GM04503 (cell line): Measurements from ENCODE around the gene TMEM121.
"Not testable (repeated sequence)": the region's sequence is repeated elsewhere in the genome, so short reads cannot be mapped to it uniquely, and the experiment has no call there.

Source experiments
- DNase-seq: peaks from one replicate; pipeline ENCODE4 v3.0.0-alpha.2; 2012; ENCODE audit warnings: low read depth

The TMEM121 gene

GRCh38 chr14:105547072-105547471 lies 20.7 kb downstream of the TMEM121 start:
- not testable (repeated sequence) for DNase-seq

DNA sequence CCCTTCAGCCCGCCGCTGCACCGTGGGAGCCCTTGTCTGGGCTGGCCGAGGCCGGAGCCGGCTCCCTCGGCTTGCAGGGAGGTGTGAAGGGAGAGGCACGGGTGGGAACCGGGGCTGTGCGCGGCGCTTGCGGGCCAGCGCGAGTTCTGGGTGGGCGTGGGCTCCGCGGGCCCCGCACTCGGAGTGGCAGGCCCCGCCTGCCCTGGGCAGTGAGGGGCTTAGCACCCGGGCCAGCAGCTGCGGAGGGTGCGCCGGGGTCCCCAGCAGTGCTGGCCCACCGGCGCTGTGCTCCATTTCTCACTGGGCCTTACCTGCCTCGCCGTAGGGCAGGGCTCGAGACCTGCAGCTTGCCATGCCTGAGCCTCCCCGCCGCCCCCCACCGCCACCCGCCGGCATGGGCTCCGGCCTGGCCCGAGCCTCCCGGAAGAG lies 21.4 kb downstream of the TMEM121 start:
- no peak for DNase-seq

- no peak for DNase-seq
Observed at GRCh38 chr14:105549481-105549880, 23.1 kb downstream of the TMEM121 start.

- no peak for DNase-seq
Observed at GRCh38 chr14:105554022-105554421, 27.6 kb downstream of the TMEM121 start.

DNA sequence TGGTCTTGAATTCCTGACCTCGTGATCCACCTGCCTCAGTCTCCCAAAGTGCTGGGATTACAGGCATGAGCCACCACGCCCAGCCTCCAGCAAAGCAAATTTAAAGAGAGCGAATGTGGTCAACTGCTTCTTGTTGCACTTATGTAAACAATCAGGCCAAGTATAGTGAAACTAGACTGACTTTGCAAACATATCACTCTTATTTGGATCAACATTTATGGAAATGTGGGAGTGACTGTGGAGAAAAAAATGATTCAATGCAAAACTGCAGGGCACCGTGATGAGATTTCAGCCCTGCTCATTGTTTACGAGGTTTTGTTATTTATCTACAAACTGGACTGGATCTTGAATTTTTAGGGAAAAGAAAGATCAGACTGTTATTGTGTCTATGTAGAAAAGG lies 28.1 kb downstream of the TMEM121 start:
- DNase-seq = no peak

GRCh38 chr14:105557671-105558070 lies 31.3 kb downstream of the TMEM121 start:
- not testable (repeated sequence) for DNase-seq

DNA sequence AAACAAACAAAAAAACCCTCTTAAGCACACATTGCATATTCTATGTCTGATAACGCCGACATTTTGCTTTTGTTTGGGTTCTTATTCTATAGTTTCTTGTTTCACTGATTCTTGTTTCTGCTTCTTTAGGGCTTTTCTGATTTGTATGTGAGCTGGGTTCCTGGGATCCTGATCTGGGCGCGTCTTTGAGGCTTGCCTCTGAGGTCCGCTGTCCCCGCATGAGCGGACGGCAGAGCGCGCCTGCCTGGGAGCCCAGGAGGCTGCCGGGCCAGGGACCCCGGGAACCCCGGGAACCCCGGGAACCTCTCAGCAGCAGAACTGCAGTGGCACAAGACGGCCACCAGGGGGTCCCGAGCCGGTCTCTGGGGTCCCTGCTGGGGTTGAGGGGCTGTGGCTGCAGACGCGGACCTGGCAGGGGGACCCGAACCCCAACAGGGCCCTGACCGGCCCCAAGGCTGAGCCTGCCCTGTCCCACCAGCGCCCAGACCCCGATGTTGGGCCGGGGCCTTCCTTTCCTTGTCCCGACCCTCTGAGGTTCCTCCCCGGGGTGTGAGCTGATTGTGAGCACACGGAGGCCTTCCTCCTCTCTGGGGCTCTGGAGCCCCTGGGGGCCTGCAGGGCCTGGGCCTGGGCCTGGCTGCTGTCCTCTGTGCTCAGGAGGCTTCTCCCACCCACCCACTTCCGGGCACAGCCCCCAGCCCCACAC lies 32.2 kb downstream of the TMEM121 start:
- not testable (repeated sequence) for DNase-seq

- DNase-seq = not testable (repeated sequence)
Observed at GRCh38 chr14:105559384-105560047, 33.1 kb downstream of the TMEM121 start.

- not testable (repeated sequence) for DNase-seq
Observed at GRCh38 chr14:105560048-105560669, 33.8 kb downstream of the TMEM121 start.

DNA sequence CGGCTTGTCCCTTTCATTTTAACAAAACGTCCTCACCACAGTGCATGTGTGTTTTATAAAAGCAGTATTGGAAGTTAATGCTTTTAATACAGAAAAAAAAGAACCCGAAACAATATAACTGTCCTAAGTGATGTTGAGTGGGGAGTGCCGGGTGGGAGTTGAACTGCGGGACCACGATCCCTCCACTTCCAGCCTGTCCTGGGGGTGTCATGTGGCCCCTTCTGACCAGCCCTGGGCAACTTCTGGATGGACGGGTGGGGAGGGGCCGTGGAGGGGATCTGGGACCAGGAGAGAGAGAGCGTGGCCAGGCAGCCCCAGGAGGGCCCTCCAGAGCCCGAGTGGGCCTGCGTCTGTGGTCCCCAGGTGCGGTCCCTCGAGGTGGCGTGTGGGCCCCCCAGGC lies 35.0 kb downstream of the TMEM121 start:
- DNase-seq = not testable (repeated sequence)

DNA sequence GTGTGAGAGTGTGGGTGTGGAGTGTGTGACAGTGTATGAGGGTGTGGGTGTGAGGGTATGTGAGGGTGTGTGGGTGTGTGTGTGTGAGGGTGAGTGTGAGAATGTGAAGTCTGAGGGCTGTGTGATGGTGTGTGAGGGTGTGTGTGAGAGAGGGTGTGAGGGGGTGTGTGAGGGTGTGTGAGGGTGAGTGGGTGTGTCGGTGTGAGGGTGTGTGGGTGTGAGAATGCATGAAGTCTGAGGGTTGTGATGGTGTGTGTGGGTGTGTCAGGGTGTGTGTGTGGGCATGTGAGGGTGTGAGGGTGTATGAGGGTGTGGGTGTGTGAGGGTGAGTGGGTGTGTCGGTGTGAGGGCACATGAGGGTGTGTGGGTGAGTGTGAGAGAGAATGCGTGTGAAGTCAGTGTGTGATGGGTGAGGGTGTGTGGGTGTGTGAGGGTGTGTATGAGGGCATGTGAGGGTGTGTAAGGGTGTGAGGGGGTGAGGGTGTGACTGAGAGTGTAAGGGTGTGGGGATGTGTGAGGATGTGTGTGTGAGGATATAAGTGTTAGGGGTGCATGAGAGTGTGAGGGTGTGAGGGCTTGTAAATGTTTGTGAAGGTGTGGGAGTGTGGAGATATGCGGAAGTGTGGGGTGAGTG lies 36.4 kb downstream of the TMEM121 start:
- DNase-seq = no peak

GRCh38 chr14:105563347-105563737 lies 37.0 kb downstream of the TMEM121 start:
- DNase-seq = no peak

DNA sequence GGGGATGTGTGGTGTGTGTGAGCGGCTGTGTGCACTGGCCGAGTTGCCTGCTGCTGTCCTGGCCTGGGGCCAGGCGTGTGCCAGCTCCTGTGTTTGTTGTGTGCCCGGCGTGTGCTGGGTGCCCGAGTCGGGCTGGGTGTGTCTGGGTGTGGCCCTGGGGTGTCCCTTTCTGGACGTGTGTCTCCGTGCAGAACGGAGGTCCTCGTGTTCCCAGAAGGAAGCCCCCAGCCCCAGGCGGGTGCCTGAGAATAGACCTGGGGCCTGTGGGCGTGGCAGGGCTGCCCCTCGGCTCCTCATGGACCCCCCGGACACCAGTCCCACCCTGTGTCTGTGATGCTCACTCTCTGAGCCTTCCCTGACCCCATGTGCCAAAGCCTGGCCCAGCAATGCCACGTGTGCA lies 38.2 kb downstream of the TMEM121 start:
- DNase-seq = not testable (repeated sequence)

GRCh38 chr14:105565185-105565919 lies 39.0 kb downstream of the TMEM121 start:
- not testable (repeated sequence) for DNase-seq

- not testable (repeated sequence) for DNase-seq
Observed at GRCh38 chr14:105566248-105567163, 40.1 kb downstream of the TMEM121 start.

DNA sequence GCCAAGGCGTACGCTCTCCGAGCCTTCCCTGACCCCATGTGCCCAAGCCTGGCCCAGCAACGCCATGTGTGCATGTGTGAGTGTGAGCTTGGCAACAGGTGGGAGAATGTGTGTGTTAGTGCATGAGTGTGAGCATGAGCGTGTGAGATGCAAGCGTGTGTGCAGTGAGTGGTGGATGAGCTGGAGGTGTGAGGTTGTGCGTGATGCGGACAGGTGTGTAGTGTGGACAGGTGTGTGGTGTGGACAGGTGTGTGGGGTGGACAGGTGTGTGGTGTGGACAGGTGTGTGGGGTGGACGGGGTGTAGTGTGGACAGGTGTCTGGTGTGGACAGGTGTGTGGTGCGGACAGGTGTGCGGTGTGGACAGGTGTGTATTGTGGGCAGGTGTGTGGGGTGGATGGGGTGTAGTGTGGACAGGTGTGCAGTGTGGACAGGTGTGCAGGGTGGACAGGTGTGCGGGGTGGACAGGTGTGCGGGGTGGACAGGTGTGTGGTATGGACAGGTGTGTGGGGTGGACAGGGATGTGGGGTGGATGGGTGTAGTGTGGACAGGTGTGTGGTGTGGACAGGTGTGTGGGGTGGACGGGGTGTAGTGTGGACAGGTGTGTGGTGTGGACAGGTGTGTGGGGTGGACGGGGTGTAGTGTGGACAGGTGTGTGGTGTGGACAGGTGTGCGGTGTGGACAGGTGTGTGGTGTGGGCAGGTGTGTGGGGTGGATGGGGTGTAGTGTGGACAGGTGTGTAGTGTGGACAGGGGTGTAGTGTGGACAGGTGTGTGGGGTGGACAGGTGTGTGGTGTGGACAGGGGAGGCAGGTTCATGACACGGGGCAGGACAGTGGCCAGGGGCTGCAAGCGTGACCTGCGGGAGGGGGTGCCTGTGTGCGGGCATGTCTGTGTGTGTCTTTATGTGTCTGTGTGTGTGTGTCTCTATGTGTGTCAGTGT lies 41.1 kb downstream of the TMEM121 start:
- not testable (repeated sequence) for DNase-seq

DNA sequence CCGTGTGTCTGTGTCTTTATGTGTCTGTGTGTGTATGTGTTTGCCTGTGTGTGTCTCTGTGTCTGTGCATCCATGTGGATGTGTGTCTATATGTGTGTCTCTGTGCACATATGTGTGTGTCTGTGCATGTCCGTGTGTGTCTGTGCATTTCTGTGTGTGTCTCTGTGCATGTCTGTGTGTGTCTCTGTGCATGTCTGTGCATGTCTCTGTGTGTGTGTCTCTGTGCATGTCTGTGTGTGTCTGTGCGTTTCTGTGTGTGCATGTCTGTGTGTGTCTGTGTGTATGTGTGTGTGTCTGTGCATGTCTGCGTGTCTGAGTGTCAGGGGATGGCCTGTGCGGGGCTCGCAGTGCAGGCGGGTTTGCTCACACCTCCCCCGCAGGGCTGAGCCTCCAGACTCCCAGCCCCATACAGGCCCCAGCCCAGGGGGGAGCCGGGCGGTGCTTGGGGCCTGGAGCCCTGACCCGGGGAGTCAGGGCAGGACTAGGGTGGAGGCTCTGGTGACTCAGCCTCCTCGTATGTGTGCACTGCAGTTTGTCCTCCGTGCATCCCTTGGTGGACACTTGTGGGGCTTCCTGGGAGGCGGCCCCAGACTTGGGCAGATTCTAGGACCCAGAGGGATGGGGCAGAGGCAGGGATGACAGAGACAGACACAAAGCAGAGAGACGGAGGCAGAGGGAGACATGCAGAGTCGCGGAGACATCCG lies 41.9 kb downstream of the TMEM121 start:
- DNase-seq = not testable (repeated sequence)

DNA sequence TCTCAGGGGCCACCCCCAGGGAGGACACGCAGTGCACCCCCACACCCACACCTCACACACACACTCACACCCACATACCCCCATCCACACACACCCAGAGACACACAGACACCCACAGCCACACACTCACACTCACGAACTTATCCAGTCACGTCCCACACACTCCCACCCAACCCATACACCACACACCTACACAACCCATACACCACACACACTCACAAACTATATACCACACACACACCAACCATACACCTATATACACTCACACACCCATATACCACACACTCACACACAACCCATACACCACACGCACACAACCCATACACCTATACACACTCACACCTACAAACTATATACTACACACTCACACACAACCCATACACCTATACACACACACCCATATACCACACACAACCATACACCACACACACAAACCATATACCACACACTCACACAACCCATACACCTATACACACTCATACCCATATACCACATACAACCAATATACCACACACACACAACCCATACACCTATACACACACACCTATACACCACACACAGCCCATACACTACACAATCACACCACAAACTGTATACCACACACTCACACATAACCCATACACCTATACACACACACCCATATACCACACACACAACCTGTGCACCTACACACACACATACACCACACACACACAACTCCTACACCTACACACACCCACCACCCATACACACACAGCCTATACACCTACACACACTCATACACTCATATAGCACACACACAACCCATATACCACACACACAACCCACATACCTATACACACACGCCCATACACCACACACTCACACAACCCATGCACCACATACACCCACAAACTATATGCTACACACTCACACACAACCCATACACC lies 42.7 kb downstream of the TMEM121 start:
- no peak for DNase-seq
